Measurements from ENCODE around the gene NLRP9. TPM values are rescaled to one million over a fixed set of nuclear protein-coding genes. Genes with fewer than 3 reads are reported as not detected.

NLRP9 gene
- total RNA-seq, 1 donor from 2014 or later = not detected

DNA sequence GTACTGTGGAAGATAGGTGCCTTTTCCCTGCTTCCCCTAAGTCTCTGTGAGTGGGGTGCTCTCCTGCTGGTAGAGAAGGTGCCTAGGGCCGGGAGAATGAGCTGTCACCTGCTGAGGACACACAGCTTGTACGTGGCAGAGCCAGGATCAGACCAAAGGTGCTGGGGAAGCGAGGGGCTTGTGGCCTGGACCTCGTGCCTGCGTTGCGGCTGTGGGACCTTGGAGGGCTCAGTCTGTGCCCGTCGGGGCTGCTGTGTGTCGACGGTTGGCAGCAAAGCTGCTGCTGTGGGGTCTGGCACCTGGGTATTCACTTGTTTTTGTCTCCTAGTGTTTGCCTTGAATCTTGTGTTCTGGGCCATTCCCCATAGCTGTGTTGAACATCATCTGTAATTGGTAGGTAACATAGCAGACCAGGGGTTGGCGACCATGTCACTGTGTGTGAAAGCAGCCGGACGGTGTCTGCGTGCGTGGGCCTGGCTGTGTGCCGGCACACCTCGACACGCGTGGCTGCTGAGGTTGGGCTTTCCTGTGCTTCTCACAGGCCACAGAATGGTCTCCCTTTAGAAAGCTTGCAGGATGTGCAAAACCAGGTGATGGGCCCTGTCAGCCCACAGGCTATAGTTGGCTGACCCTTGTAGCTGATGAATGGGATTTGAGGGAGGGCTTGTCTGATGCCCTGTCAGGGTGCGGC, 74.2 kb downstream of the NLRP9 start:
- ATAC-seq (no peak), DNase-seq (ENCODE audit: low spot score) (no peak)
- intact Hi-C loops (cut with DNase I) = no loop called here

DNA sequence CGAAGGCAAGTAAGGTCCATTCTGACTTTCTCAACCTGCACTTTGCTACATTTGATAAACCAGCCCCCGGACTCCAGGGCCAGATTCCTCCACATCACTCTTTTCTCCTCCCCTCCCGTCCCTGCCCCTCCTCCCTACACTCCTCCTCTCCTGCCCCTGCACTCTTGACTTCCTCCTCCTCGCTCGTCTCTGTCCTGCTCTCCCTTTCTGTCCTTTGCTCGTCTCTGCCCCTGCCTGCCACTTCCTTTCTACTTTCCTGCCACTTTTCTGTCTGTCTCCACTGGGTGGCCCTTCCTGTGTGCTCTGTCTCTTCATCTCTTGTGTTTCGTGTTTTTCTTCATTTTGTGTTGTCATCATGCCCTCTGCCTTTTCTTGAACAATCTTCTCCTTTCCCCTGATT, 76.4 kb downstream of the NLRP9 start:
- ATAC-seq = no peak
- intact Hi-C loops (cut with DNase I) = no loop called here
- DNase-seq (ENCODE audit: low spot score) = no peak

DNA sequence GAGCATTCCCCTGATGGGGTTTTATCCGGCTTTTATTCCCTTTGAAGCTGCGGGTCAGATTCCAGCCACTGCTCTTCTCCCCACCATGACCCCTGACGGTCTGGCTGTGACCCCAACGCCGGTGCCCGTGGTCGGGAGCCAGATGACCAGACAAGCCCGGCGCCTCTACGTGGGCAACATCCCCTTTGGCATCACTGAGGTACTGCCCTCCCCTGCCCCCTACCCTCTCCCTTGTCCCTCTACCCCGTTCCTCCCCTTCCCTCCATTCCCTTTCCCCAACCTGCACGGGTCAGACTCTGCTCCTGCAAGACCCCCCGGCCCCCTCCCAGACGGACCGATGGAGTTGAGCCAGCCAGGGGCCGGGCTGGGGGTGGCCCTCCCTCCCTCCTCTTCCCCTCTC, 77.2 kb downstream of the NLRP9 start:
- intact Hi-C loops (cut with DNase I) = no loop called here
- DNase-seq (ENCODE audit: low spot score) = no peak

GRCh38 chr19:55660404-55660803, 77.8 kb downstream of the NLRP9 start:
- no peak for ATAC-seq
- no peak for DNase-seq (ENCODE audit: low spot score)
- intact Hi-C loops (cut with DNase I) = no loop called here

More for the DNA sequence above, 77.2 kb downstream of the NLRP9 start:
- ATAC-seq = no peak

GRCh38 chr19:55659822-55660221, 78.4 kb downstream of the NLRP9 start:
- no peak for DNase-seq (ENCODE audit: low spot score)
- ATAC-seq = no peak
- intact Hi-C loops (cut with DNase I) = no loop called here

DNA sequence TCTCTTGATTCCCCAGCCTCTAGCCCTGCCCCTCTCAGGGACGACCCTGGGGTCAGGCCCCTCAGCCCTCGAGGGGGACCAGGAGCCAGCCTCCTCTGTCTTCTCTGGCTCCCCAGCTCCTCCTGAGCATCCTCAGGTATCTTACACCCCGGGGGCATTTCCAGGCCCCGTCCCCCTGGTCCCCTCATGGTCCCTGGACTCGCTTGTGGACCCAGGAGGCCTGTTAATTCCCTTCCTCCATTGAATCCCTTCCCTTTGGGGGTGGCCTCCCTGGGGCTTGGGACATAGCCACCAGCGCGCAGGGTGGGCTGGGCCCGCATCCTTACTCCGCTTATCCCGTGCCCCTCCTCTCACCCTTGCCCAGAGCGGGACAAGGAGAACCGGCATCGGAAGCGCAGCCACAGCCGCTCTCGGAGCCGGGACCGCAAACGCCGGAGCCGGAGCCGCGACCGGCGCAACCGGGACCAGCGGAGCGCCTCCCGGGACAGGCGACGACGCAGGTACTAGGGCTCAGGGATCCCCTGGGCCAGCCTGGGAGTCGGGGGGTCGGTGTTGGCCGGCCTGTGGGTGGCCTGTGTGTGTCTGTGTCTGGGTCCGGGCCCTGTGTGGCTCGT, 79.2 kb downstream of the NLRP9 start:
- intact Hi-C loops (cut with DNase I) = no loop called here
- ATAC-seq = no peak
- no peak for DNase-seq (ENCODE audit: low spot score)

Other genes with a start within 250 kb of the NLRP9 start
- gene SSC5D, start 250.0 kb downstream of the NLRP9 start, total RNA-seq = 13.5 TPM
- gene SBK2, start 201.3 kb downstream of the NLRP9 start, total RNA-seq = not detected
- 0.53 TPM for gene SBK3, start 192.9 kb downstream of the NLRP9 start, total RNA-seq
- gene ZNF579, start 157.6 kb downstream of the NLRP9 start, total RNA-seq = 14.3 TPM
- 11.7 TPM for gene FIZ1, start 138.9 kb downstream of the NLRP9 start, total RNA-seq
- 18.9 TPM for gene ZNF524, start 138.1 kb downstream of the NLRP9 start, total RNA-seq
- gene ZNF865, start 132.8 kb downstream of the NLRP9 start, total RNA-seq = 15.9 TPM
- 4.0 TPM for gene ZNF784, start 113.8 kb downstream of the NLRP9 start, total RNA-seq
- 42.2 TPM for gene ZNF580, start 97.4 kb downstream of the NLRP9 start, total RNA-seq
- gene ZNF581, start 94.8 kb downstream of the NLRP9 start, total RNA-seq = 17.2 TPM
- 14.0 TPM for gene CCDC106, start 90.2 kb downstream of the NLRP9 start, total RNA-seq
- 127 TPM for gene U2AF2, start 83.4 kb downstream of the NLRP9 start, total RNA-seq
- gene EPN1, start 63.2 kb downstream of the NLRP9 start, total RNA-seq = 87.6 TPM
- not detected for gene RFPL4A, start 20.7 kb upstream of the NLRP9 start, total RNA-seq
- not detected for gene RFPL4AL1, start 30.7 kb upstream of the NLRP9 start, total RNA-seq
- gene NLRP11, start 93.6 kb upstream of the NLRP9 start, total RNA-seq = not detected
- gene NLRP4, start 98.1 kb upstream of the NLRP9 start, total RNA-seq = not detected
- not detected for gene NLRP13, start 193.9 kb upstream of the NLRP9 start, total RNA-seq
- gene NLRP8, start 209.4 kb upstream of the NLRP9 start, total RNA-seq = not detected
- not detected for gene NLRP5, start 248.4 kb upstream of the NLRP9 start, total RNA-seq